Hematopoietic multipotent progenitor cell treated with erythropoietin and hydrocortisone succinate and interleukin-3 and kit ligand, for 15 days (in vitro differentiated cells): ENCODE measurements around the gene OR4D1.

Experiments used
- DNase-seq: peaks from one replicate; pipeline ENCODE4 v3.0.0-alpha.2; 2015; ENCODE audit warnings: low spot score

The OR4D1 gene

GRCh38 chr17:58193641-58194255 lies 45.6 kb downstream of the OR4D1 start:
- no peak for DNase-seq

- no peak for DNase-seq
Measured at GRCh38 chr17:58195518-58196123, 47.4 kb downstream of the OR4D1 start.

- DNase-seq = no peak
Measured at GRCh38 chr17:58196610-58197009, 48.4 kb downstream of the OR4D1 start.

- peak; percentile 51 for DNase-seq
Measured at GRCh38 chr17:58200024-58200633, 51.9 kb downstream of the OR4D1 start.

- DNase-seq = no peak
Measured at GRCh38 chr17:58202859-58203258, 54.7 kb downstream of the OR4D1 start.

GRCh38 chr17:58204796-58205195 lies 56.6 kb downstream of the OR4D1 start:
- no peak for DNase-seq

GRCh38 chr17:58205936-58206335 lies 57.8 kb downstream of the OR4D1 start:
- no peak for DNase-seq

- no peak for DNase-seq
Measured at GRCh38 chr17:58207451-58207850, 59.3 kb downstream of the OR4D1 start.

GRCh38 chr17:58208344-58208743 lies 60.2 kb downstream of the OR4D1 start:
- DNase-seq = no peak
